ENCODE measurements around the gene CALML5. TPM values are rescaled to one million over a fixed set of nuclear protein-coding genes. Genes with fewer than 3 reads are reported as not detected.

The CALML5 gene
- total and polyA plus RNA-seq, 9 of the 15 experiments (the other 6 are each of a cell fraction or from before 2014, with no cell fraction given): not detected

GRCh38 chr10:5509691-5510090, 10.3 kb upstream of the CALML5 start (continued):
- TF ChIP-seq, protein P1, sequence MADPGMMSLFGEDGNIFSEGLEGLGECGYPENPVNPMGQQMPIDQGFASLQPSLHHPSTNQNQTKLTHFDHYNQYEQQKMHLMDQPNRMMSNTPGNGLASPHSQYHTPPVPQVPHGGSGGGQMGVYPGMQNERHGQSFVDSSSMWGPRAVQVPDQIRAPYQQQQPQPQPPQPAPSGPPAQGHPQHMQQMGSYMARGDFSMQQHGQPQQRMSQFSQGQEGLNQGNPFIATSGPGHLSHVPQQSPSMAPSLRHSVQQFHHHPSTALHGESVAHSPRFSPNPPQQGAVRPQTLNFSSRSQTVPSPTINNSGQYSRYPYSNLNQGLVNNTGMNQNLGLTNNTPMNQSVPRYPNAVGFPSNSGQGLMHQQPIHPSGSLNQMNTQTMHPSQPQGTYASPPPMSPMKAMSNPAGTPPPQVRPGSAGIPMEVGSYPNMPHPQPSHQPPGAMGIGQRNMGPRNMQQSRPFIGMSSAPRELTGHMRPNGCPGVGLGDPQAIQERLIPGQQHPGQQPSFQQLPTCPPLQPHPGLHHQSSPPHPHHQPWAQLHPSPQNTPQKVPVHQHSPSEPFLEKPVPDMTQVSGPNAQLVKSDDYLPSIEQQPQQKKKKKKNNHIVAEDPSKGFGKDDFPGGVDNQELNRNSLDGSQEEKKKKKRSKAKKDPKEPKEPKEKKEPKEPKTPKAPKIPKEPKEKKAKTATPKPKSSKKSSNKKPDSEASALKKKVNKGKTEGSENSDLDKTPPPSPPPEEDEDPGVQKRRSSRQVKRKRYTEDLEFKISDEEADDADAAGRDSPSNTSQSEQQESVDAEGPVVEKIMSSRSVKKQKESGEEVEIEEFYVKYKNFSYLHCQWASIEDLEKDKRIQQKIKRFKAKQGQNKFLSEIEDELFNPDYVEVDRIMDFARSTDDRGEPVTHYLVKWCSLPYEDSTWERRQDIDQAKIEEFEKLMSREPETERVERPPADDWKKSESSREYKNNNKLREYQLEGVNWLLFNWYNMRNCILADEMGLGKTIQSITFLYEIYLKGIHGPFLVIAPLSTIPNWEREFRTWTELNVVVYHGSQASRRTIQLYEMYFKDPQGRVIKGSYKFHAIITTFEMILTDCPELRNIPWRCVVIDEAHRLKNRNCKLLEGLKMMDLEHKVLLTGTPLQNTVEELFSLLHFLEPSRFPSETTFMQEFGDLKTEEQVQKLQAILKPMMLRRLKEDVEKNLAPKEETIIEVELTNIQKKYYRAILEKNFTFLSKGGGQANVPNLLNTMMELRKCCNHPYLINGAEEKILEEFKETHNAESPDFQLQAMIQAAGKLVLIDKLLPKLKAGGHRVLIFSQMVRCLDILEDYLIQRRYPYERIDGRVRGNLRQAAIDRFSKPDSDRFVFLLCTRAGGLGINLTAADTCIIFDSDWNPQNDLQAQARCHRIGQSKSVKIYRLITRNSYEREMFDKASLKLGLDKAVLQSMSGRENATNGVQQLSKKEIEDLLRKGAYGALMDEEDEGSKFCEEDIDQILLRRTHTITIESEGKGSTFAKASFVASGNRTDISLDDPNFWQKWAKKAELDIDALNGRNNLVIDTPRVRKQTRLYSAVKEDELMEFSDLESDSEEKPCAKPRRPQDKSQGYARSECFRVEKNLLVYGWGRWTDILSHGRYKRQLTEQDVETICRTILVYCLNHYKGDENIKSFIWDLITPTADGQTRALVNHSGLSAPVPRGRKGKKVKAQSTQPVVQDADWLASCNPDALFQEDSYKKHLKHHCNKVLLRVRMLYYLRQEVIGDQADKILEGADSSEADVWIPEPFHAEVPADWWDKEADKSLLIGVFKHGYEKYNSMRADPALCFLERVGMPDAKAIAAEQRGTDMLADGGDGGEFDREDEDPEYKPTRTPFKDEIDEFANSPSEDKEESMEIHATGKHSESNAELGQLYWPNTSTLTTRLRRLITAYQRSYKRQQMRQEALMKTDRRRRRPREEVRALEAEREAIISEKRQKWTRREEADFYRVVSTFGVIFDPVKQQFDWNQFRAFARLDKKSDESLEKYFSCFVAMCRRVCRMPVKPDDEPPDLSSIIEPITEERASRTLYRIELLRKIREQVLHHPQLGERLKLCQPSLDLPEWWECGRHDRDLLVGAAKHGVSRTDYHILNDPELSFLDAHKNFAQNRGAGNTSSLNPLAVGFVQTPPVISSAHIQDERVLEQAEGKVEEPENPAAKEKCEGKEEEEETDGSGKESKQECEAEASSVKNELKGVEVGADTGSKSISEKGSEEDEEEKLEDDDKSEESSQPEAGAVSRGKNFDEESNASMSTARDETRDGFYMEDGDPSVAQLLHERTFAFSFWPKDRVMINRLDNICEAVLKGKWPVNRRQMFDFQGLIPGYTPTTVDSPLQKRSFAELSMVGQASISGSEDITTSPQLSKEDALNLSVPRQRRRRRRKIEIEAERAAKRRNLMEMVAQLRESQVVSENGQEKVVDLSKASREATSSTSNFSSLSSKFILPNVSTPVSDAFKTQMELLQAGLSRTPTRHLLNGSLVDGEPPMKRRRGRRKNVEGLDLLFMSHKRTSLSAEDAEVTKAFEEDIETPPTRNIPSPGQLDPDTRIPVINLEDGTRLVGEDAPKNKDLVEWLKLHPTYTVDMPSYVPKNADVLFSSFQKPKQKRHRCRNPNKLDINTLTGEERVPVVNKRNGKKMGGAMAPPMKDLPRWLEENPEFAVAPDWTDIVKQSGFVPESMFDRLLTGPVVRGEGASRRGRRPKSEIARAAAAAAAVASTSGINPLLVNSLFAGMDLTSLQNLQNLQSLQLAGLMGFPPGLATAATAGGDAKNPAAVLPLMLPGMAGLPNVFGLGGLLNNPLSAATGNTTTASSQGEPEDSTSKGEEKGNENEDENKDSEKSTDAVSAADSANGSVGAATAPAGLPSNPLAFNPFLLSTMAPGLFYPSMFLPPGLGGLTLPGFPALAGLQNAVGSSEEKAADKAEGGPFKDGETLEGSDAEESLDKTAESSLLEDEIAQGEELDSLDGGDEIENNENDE (IDR thresholded peaks at IDR 0.05; ENCODE audit: low read depth, low read length): no peak
- TF ChIP-seq, protein P2, sequence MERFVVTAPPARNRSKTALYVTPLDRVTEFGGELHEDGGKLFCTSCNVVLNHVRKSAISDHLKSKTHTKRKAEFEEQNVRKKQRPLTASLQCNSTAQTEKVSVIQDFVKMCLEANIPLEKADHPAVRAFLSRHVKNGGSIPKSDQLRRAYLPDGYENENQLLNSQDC (CRISPR knock-in tag; IDR thresholded peaks at IDR 0.05): no peak
- TF ChIP-seq E2F4 (CRISPR knock-in tag; IDR thresholded peaks at IDR 0.05; ENCODE audit: low read depth) (no peak), KLF10 (CRISPR knock-in tag; IDR thresholded peaks at IDR 0.05) (no peak)
- TF ChIP-seq, protein P3, sequence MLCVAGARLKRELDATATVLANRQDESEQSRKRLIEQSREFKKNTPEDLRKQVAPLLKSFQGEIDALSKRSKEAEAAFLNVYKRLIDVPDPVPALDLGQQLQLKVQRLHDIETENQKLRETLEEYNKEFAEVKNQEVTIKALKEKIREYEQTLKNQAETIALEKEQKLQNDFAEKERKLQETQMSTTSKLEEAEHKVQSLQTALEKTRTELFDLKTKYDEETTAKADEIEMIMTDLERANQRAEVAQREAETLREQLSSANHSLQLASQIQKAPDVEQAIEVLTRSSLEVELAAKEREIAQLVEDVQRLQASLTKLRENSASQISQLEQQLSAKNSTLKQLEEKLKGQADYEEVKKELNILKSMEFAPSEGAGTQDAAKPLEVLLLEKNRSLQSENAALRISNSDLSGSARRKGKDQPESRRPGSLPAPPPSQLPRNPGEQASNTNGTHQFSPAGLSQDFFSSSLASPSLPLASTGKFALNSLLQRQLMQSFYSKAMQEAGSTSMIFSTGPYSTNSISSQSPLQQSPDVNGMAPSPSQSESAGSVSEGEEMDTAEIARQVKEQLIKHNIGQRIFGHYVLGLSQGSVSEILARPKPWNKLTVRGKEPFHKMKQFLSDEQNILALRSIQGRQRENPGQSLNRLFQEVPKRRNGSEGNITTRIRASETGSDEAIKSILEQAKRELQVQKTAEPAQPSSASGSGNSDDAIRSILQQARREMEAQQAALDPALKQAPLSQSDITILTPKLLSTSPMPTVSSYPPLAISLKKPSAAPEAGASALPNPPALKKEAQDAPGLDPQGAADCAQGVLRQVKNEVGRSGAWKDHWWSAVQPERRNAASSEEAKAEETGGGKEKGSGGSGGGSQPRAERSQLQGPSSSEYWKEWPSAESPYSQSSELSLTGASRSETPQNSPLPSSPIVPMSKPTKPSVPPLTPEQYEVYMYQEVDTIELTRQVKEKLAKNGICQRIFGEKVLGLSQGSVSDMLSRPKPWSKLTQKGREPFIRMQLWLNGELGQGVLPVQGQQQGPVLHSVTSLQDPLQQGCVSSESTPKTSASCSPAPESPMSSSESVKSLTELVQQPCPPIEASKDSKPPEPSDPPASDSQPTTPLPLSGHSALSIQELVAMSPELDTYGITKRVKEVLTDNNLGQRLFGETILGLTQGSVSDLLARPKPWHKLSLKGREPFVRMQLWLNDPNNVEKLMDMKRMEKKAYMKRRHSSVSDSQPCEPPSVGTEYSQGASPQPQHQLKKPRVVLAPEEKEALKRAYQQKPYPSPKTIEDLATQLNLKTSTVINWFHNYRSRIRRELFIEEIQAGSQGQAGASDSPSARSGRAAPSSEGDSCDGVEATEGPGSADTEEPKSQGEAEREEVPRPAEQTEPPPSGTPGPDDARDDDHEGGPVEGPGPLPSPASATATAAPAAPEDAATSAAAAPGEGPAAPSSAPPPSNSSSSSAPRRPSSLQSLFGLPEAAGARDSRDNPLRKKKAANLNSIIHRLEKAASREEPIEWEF (CRISPR knock-in tag; IDR thresholded peaks at IDR 0.05): no peak
